ENCODE measurements around the gene STAU1. TPM values are rescaled to one million over a fixed set of nuclear protein-coding genes. Genes with fewer than 3 reads are reported as not detected.
"Not testable (repeated sequence)": the region's sequence is repeated elsewhere in the genome, so short reads cannot be mapped to it uniquely, and the experiment has no call there.

The STAU1 gene
- total RNA-seq, 4 donors from 2014 or later: 64.2 to 79.8 (median 70.9) TPM

- Histone ChIP-seq H3K4me3 (no peak overlapping the region), H3K9me3 (no peaks in the 10 kb centered on the region), H3K36me3 (peaks cover 0 to 94% (median 0%) of the 10 kb centered on the region in 3 donors), H3K4me1 (no peaks in the 10 kb centered on the region), H3K27ac (no peak overlapping the region), H3K27me3 (no peaks in the 10 kb centered on the region)
- no peak for DNase-seq (ENCODE audit: low spot score in 2 of 2)
- TF ChIP-seq CTCF (IDR thresholded peaks at IDR 0.05) (no peak), POLR2A (IDR thresholded peaks at IDR 0.05) (no peak), EP300 (IDR thresholded peaks at IDR 0.05) (no peak)
- WGBS, 2 donors: 91 to 95% methylated on average over 4 of the region's 4 CpGs
These were observed 90.0 kb downstream of the STAU1 start for GRCh38 chr20:49098136-49098535.

GRCh38 chr20:49097159-49097558 lies 91.0 kb downstream of the STAU1 start:
- TF ChIP-seq POLR2A (IDR thresholded peaks at IDR 0.05): no peak
- TF ChIP-seq CTCF (IDR thresholded peaks at IDR 0.05): no peak
- Histone ChIP-seq H3K36me3 (peaks cover 0 to 94% (median 0%) of the 10 kb centered on the region in 3 donors), H3K27me3 (no peaks in the 10 kb centered on the region), H3K4me1 (no peaks in the 10 kb centered on the region), H3K4me3 (no peak overlapping the region), H3K9me3 (no peaks in the 10 kb centered on the region), H3K27ac (no peak overlapping the region)
- WGBS, 2 donors: 82 to 90% methylated on average over 7 of the region's 7 CpGs
- no peak for DNase-seq (ENCODE audit: low spot score in 2 of 2)

- H3K27me3 ChIP-seq: no peaks in the 10 kb centered on the region
- H3K4me1 ChIP-seq: no peaks in the 10 kb centered on the region
- H3K36me3 ChIP-seq: peaks cover 0 to 94% (median 0%) of the 10 kb centered on the region in 3 donors
- no peak overlapping the region for H3K4me3 ChIP-seq
- WGBS, 2 donors: 88 to 95% methylated on average over 7 of the region's 7 CpGs
- H3K27ac ChIP-seq: no peak overlapping the region
- DNase-seq (ENCODE audit: low spot score in 2 of 2): no peak
- no peaks in the 10 kb centered on the region for H3K9me3 ChIP-seq
- TF ChIP-seq EP300 (IDR thresholded peaks at IDR 0.05) (no peak), POLR2A (IDR thresholded peaks at IDR 0.05) (no peak), CTCF (IDR thresholded peaks at IDR 0.05) (no peak)
These were observed 91.9 kb downstream of the STAU1 start for GRCh38 chr20:49096203-49096730.

DNA sequence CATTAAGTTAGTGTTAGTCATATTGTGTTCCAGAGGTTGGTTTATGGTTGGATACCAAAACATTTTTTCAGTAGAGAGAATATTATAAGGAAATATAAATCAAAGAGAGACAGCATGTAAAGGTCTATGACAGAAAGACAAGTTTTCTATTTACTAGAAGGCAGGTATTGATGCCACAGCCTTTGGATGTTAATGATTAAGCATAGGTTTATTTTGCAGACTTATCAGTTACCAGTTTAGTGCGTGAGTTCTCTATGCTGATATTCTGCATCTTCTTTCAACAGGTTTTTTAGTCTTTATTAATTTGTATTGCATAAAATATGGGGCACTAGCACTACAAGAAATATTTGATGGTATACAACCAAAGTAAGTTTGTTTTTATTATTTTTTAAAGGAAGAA lies 96.4 kb downstream of the STAU1 start:
- H3K4me1 ChIP-seq: no peaks in the 10 kb centered on the region
- no peak overlapping the region for H3K4me3 ChIP-seq
- no peak for DNase-seq (ENCODE audit: low spot score in 2 of 2)
- H3K36me3 ChIP-seq: peaks cover 0 to 98% (median 16%) of the 10 kb centered on the region in 3 donors
- H3K27me3 ChIP-seq: no peaks in the 10 kb centered on the region
- no peak for TF ChIP-seq EP300 (IDR thresholded peaks at IDR 0.05)
- TF ChIP-seq CTCF (IDR thresholded peaks at IDR 0.05): no peak
- no peak for TF ChIP-seq POLR2A (IDR thresholded peaks at IDR 0.05)
- no peak overlapping the region for H3K27ac ChIP-seq
- H3K9me3 ChIP-seq: no peaks in the 10 kb centered on the region
- 93 to 100% methylated on average over 1 of the region's 1 CpG for WGBS, 2 donors

DNA sequence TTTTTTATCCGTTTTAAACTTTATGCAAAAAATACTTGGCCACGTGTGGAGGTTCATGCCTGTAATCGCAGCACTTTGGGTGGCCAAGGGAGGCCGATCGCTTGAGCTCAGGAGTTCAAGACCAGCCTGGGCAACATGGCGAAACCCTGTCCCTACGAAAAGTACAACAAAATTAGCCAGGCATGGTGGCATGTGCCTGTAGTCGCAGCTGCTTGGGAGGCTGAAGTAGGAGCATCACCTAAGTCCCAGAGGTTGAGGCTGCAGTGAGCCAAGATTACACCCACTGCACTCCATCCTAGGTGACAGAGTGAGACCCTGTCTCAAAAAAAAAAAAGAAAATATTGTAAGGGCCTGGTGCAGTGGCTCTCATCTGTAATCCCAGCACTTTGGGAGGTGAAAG lies 97.0 kb downstream of the STAU1 start:
- H3K9me3 ChIP-seq: no peaks in the 10 kb centered on the region
- no peaks in the 10 kb centered on the region for H3K4me1 ChIP-seq
- TF ChIP-seq CTCF (IDR thresholded peaks at IDR 0.05) (no peak), POLR2A (IDR thresholded peaks at IDR 0.05) (no peak), EP300 (IDR thresholded peaks at IDR 0.05) (no peak)
- no peak overlapping the region for H3K4me3 ChIP-seq
- no peaks in the 10 kb centered on the region for H3K27me3 ChIP-seq
- 95% methylated on average over 8 of the region's 8 CpGs for WGBS, 2 donors
- no peak for DNase-seq (ENCODE audit: low spot score in 2 of 2)
- no peak overlapping the region for H3K27ac ChIP-seq
- peaks cover 0 to 98% (median 16%) of the 10 kb centered on the region in 3 donors for H3K36me3 ChIP-seq

DNA sequence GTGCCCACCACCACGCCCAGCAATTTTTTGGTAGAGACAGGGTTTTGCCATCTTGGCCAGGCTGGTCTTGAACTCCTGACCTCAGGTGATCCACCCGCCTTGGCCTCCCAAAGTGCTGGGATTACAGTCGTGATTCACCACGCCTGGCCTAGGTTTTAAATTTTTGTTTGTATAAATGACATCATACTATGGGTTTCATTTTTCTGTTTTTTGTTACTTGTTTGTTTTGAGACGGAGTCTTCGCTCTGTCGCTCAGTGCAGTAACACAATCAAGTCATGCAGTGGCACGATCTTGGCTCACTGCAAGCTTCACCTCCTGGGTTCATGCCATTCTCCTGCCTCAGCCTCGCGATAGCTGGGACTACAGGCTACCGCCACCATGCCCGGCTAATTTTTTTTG lies 105.8 kb downstream of the STAU1 start:
- not testable (repeated sequence) for H3K4me1 ChIP-seq; H3K9me3 ChIP-seq; DNase-seq (ENCODE audit: low spot score in 2 of 2); H3K4me3 ChIP-seq; H3K27me3 ChIP-seq; H3K27ac ChIP-seq
- H3K36me3 ChIP-seq: peaks cover 2 to 97% (median 27%) of the 10 kb centered on the region in 3 donors
- WGBS, 2 donors: 95 to 97% methylated on average over 12 of the region's 12 CpGs
